Parathyroid adenoma (tissue), 2 donors: ENCODE results near the gene TLR5.

Experiments
- H2AFZ ChIP-seq: fragments of 300-600 bp; sonication (generic); one replicate; pipeline ENCODE4 v1.7.0; 2017; ENCODE audit warnings: antibody characterized with exemption, mild to moderate bottlenecking
- H3K27ac ChIP-seq: fragments of 300-600 bp; sonication (generic); one replicate; pipeline ENCODE4 v1.7.0; 2017
- H3K27me3 ChIP-seq: fragments of 300-600 bp; sonication (generic); one replicate; pipeline ENCODE4 v1.7.0; 2017; ENCODE audit warnings: low read length; ENCODE audit not compliant: control insufficient read depth, insufficient read depth
- H3K36me3 ChIP-seq: fragments of 300-600 bp; sonication (generic); one replicate; pipeline ENCODE4 v1.7.0; 2017; ENCODE audit warnings: low read length; ENCODE audit not compliant: control insufficient read depth, insufficient read depth
- H3K4me1 ChIP-seq: fragments of 300-600 bp; sonication (generic); one replicate; pipeline ENCODE4 v1.7.0; 2017; ENCODE audit warnings: control low read depth
- H3K4me2 ChIP-seq: fragments of 300-600 bp; sonication (generic); one replicate; pipeline ENCODE4 v1.7.0; 2017; ENCODE audit warnings: low read length
- H3K4me3 ChIP-seq: fragments of 300-600 bp; sonication (generic); one replicate; pipeline ENCODE4 v1.7.0; 2017; ENCODE audit warnings: low read depth, low read length
- H3K79me2 ChIP-seq: fragments of 300-600 bp; sonication (generic); one replicate; pipeline ENCODE4 v1.7.0; 2017; ENCODE audit warnings: control low read depth
- H3K9ac ChIP-seq: fragments of 300-600 bp; sonication (generic); one replicate; pipeline ENCODE4 v1.7.0; 2017; ENCODE audit warnings: mild to moderate bottlenecking
- H3K9me3 ChIP-seq: fragments of 300-600 bp; sonication (generic); one replicate; pipeline ENCODE4 v1.7.0; 2017; ENCODE audit warnings: low read length; ENCODE audit not compliant: control insufficient read depth
- CTCF ChIP-seq: fragments of 300-600 bp; sonication (generic); IDR thresholded peaks from one replicate; pipeline ENCODE4 v1.7.0; 2017; ENCODE audit warnings: antibody characterized with exemption, mild to moderate bottlenecking
- donor health status: primary hyperparathyroidism.

The TLR5 gene

GRCh38 chr1:223087291-223088255, 55.5 kb downstream of the TLR5 start:
- no peaks in the 10 kb centered on the region for H3K4me1 ChIP-seq
- H3K9ac ChIP-seq: no peak overlapping the region
- H3K4me3 ChIP-seq: no peak overlapping the region

GRCh38 chr1:223084464-223084866, 58.6 kb downstream of the TLR5 start:
- no peak for TF ChIP-seq CTCF
- no peaks in the 10 kb centered on the region for H3K9me3 ChIP-seq
- no peaks in the 10 kb centered on the region for H3K79me2 ChIP-seq
- no peaks in the 10 kb centered on the region for H3K4me1 ChIP-seq
- no peak overlapping the region for H3K4me2 ChIP-seq
- H2AFZ ChIP-seq: no peak overlapping the region
- H3K4me3 ChIP-seq: no peak overlapping the region
- H3K36me3 ChIP-seq: no peaks in the 10 kb centered on the region
- H3K27me3 ChIP-seq: no peaks in the 10 kb centered on the region
- H3K27ac ChIP-seq: no peak overlapping the region
- H3K9ac ChIP-seq: no peak overlapping the region

More at GRCh38 chr1:223087291-223088255, 55.5 kb downstream of the TLR5 start:
- H3K27me3 ChIP-seq: no peaks in the 10 kb centered on the region
- H3K79me2 ChIP-seq: no peaks in the 10 kb centered on the region
- no peak overlapping the region for H3K27ac ChIP-seq
- no peak for TF ChIP-seq CTCF
- H3K36me3 ChIP-seq: no peaks in the 10 kb centered on the region
- H2AFZ ChIP-seq: no peak overlapping the region
- no peak overlapping the region for H3K4me2 ChIP-seq
- H3K9me3 ChIP-seq: no peaks in the 10 kb centered on the region

- Histone ChIP-seq H3K27me3 (no peaks in the 10 kb centered on the region), H3K4me1 (no peaks in the 10 kb centered on the region), H3K9me3 (no peaks in the 10 kb centered on the region), H3K79me2 (no peaks in the 10 kb centered on the region), H3K36me3 (no peaks in the 10 kb centered on the region), H3K4me2 (no peak overlapping the region), H2AFZ (no peak overlapping the region), H3K4me3 (no peak overlapping the region), H3K9ac (no peak overlapping the region), H3K27ac (no peak overlapping the region)
- TF ChIP-seq CTCF: no peak
These were observed 59.2 kb downstream of the TLR5 start for GRCh38 chr1:223083831-223084230.

- H2AFZ ChIP-seq: no peak overlapping the region
- H3K36me3 ChIP-seq: no peaks in the 10 kb centered on the region
- H3K79me2 ChIP-seq: no peaks in the 10 kb centered on the region
- H3K4me2 ChIP-seq: no peak overlapping the region
- no peak overlapping the region for H3K4me3 ChIP-seq
- no peaks in the 10 kb centered on the region for H3K27me3 ChIP-seq
- H3K9me3 ChIP-seq: no peaks in the 10 kb centered on the region
- no peaks in the 10 kb centered on the region for H3K4me1 ChIP-seq
- no peak for TF ChIP-seq CTCF
- H3K27ac ChIP-seq: no peak overlapping the region
- H3K9ac ChIP-seq: no peak overlapping the region
These were observed 60.1 kb downstream of the TLR5 start for GRCh38 chr1:223082914-223083313.
